Panc1 (cell line): ENCODE results near the gene PLEKHF1. TPM values are rescaled to one million over a fixed set of nuclear protein-coding genes. Genes with fewer than 3 reads are reported as not detected.

Source experiments
- ATAC-seq: fragments of 200-7000 bp; cut with Tn5 transposase; 2 replicates; pipeline ENCODE4 v1.9.1; 2020; ENCODE audit warnings: mild to moderate bottlenecking, moderate library complexity
- BruUV-seq: library from RNA; stranded (reverse); fragments of 400-500 nt; replicated peaks from 2 replicates; lab custom pipeline; 2021; lab: Mats Ljungman, UMichigan
- CTCF ChIA-PET: fragments of 300-600 bp; sonication (Branson Sonifier 250); formaldehyde crosslinking; loops from one replicate; lab custom pipeline; 2022; ENCODE audit warnings: antibody characterized with exemption; lab: Charles Lee
- POLR2A ChIA-PET: fragments of 300-600 bp; sonication (Branson Sonifier 250); formaldehyde crosslinking; loops from one replicate; lab custom pipeline; 2022; ENCODE audit warnings: antibody characterized with exemption; lab: Charles Lee
- DNase-seq: peaks from one replicate; pipeline ENCODE4 v3.0.0-alpha.2; 2010; ENCODE audit warnings: low read depth, low spot score
- H3K27ac ChIP-seq: 2 replicates; pipeline ENCODE4 v1.5.1; 2011; ENCODE audit warnings: mild to moderate bottlenecking, low read length, inconsistent platforms
- H3K27me3 ChIP-seq: fragments of 200-500 bp; sonication (Bioruptor generic); 2 replicates; pipeline ENCODE4 v1.6.0; 2014; ENCODE audit warnings: low read length, inconsistent platforms; ENCODE audit not compliant: control insufficient read depth, insufficient read depth
- H3K36me3 ChIP-seq: fragments of 200-500 bp; sonication (Bioruptor generic); 2 replicates; pipeline ENCODE4 v1.5.1; 2014; ENCODE audit warnings: inconsistent platforms, mild to moderate bottlenecking, low read length, moderate library complexity; ENCODE audit not compliant: control insufficient read depth, insufficient read depth
- H3K4me1 ChIP-seq: 2 replicates; pipeline ENCODE4 v1.5.1; 2011; ENCODE audit warnings: inconsistent platforms, mild to moderate bottlenecking, low read length, moderate library complexity; ENCODE audit not compliant: control insufficient read depth, insufficient read depth
- H3K4me3 ChIP-seq, 2 experiments: 2 replicates each; pipeline ENCODE4 v1.5.1; 2011 to 2012; ENCODE audit warnings: low read depth in 2 of 2, low read length in 2 of 2, mild to moderate bottlenecking in 2 of 2, inconsistent platforms in 1 of 2, moderate library complexity in 1 of 2
- H3K9me3 ChIP-seq: fragments of 200-500 bp; sonication (Bioruptor generic); 2 replicates; pipeline ENCODE4 v1.5.1; 2014; ENCODE audit warnings: low read depth, mild to moderate bottlenecking, inconsistent platforms, low read length, moderate library complexity; ENCODE audit not compliant: control insufficient read depth, insufficient read depth
- POLR2AphosphoS5 ChIP-seq: IDR thresholded peaks from 2 replicates; pipeline ENCODE4 v1.6.1; 2012; ENCODE audit warnings: mild to moderate bottlenecking, low read depth, low read length, moderate library complexity
- SIN3A ChIP-seq: IDR thresholded peaks from 2 replicates; pipeline ENCODE4 v1.6.1; 2012; ENCODE audit warnings: low read depth, mild to moderate bottlenecking, low read length, moderate library complexity, borderline replicate concordance; ENCODE audit not compliant: insufficient read depth
- TCF7L2 ChIP-seq: IDR thresholded peaks from 2 replicates; pipeline ENCODE4 v1.6.1; 2011; ENCODE audit warnings: mild to moderate bottlenecking, low read depth, low read length, inconsistent platforms
- in situ Hi-C: cut with HindIII; loops from 2 replicates; pipeline ENCODE4 v1.10.0; 2016; ENCODE audit warnings: low sequenced_read_pairs, low pct_unique_long_range_greater_than_20kb
- intact Hi-C: fragments of 100-400 bp; cut with micrococcal nuclease; formaldehyde crosslinking; loops from one replicate; pipeline ENCODE4 v1.10.0; 2022; ENCODE audit not compliant: unreplicated experiment
- total RNA-seq: library from RNA; stranded (reverse); gene quantifications from one replicate; pipeline ENCODE4 v1.2.1, GENCODE V29; 2021; ENCODE audit not compliant: unreplicated experiment
- TF ChIP-seq, protein P1 (sequence below): fragments of 450-650 bp; IDR thresholded peaks from 2 replicates; pipeline ENCODE4 v1.5.1; 2017; ENCODE audit warnings: mild to moderate bottlenecking
- TF ChIP-seq, protein P2 (sequence below), 2 experiments: IDR thresholded peaks; 2 replicates each; pipeline ENCODE4 v1.6.1; 2011 to 2012; ENCODE audit warnings: low read depth in 2 of 2, control low read depth in 1 of 2, low read length in 1 of 2, mild to moderate bottlenecking in 1 of 2, moderate library complexity in 1 of 2; ENCODE audit not compliant: insufficient read depth in 1 of 2

The PLEKHF1 gene
- total RNA-seq, 1 experiment from 2014 or later: 22.4 TPM

DNA sequence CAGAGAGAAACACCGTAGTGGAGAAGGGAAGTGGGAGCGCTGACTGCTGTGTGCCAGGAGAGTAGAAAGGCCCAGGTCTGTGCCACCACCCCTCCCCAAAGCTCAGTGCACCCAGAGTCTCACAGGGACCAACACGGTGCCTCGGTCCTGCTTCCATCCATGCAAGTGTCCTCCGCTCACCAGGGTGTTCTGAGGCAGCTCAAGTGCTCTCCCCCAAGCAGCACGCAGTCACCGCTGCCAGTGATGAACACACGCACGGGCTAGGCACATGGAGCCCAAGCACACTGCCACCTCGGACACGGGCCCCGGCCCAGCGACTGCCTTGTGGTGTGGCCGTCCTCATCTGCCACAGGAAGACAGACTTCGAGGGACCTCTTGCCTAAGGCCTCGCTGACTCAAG, 48.7 kb upstream of the PLEKHF1 start:
- Histone ChIP-seq H3K27me3 (no peaks in the 10 kb centered on the region), H3K36me3 (peaks cover 5% of the 10 kb centered on the region; the same call in 1 of the 2 replicates), H3K9me3 (no peaks in the 10 kb centered on the region), H3K27ac (no peak overlapping the region), H3K4me3 (no peak overlapping the region), H3K4me1 (no peaks in the 10 kb centered on the region)
- intact Hi-C loops (no loop called here), in situ Hi-C loops (no loop called here)
- no peak for DNase-seq
- CTCF ChIA-PET: no interaction called here
- POLR2A ChIA-PET: no interaction called here
- TF ChIP-seq POLR2AphosphoS5: no peak
- TF ChIP-seq, protein P1, sequence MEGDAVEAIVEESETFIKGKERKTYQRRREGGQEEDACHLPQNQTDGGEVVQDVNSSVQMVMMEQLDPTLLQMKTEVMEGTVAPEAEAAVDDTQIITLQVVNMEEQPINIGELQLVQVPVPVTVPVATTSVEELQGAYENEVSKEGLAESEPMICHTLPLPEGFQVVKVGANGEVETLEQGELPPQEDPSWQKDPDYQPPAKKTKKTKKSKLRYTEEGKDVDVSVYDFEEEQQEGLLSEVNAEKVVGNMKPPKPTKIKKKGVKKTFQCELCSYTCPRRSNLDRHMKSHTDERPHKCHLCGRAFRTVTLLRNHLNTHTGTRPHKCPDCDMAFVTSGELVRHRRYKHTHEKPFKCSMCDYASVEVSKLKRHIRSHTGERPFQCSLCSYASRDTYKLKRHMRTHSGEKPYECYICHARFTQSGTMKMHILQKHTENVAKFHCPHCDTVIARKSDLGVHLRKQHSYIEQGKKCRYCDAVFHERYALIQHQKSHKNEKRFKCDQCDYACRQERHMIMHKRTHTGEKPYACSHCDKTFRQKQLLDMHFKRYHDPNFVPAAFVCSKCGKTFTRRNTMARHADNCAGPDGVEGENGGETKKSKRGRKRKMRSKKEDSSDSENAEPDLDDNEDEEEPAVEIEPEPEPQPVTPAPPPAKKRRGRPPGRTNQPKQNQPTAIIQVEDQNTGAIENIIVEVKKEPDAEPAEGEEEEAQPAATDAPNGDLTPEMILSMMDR: no peak
- TF ChIP-seq, protein P2, sequence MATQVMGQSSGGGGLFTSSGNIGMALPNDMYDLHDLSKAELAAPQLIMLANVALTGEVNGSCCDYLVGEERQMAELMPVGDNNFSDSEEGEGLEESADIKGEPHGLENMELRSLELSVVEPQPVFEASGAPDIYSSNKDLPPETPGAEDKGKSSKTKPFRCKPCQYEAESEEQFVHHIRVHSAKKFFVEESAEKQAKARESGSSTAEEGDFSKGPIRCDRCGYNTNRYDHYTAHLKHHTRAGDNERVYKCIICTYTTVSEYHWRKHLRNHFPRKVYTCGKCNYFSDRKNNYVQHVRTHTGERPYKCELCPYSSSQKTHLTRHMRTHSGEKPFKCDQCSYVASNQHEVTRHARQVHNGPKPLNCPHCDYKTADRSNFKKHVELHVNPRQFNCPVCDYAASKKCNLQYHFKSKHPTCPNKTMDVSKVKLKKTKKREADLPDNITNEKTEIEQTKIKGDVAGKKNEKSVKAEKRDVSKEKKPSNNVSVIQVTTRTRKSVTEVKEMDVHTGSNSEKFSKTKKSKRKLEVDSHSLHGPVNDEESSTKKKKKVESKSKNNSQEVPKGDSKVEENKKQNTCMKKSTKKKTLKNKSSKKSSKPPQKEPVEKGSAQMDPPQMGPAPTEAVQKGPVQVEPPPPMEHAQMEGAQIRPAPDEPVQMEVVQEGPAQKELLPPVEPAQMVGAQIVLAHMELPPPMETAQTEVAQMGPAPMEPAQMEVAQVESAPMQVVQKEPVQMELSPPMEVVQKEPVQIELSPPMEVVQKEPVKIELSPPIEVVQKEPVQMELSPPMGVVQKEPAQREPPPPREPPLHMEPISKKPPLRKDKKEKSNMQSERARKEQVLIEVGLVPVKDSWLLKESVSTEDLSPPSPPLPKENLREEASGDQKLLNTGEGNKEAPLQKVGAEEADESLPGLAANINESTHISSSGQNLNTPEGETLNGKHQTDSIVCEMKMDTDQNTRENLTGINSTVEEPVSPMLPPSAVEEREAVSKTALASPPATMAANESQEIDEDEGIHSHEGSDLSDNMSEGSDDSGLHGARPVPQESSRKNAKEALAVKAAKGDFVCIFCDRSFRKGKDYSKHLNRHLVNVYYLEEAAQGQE (IDR thresholded peaks at IDR 0.05; ENCODE audit: insufficient read depth in 1 of 2, low read depth in 2 of 2, low read length in 1 of 2): no peak
- TF ChIP-seq TCF7L2: no peak
- no peak for TF ChIP-seq SIN3A
- BruUV-seq: no TSS peak
- ATAC-seq: no peak

DNA sequence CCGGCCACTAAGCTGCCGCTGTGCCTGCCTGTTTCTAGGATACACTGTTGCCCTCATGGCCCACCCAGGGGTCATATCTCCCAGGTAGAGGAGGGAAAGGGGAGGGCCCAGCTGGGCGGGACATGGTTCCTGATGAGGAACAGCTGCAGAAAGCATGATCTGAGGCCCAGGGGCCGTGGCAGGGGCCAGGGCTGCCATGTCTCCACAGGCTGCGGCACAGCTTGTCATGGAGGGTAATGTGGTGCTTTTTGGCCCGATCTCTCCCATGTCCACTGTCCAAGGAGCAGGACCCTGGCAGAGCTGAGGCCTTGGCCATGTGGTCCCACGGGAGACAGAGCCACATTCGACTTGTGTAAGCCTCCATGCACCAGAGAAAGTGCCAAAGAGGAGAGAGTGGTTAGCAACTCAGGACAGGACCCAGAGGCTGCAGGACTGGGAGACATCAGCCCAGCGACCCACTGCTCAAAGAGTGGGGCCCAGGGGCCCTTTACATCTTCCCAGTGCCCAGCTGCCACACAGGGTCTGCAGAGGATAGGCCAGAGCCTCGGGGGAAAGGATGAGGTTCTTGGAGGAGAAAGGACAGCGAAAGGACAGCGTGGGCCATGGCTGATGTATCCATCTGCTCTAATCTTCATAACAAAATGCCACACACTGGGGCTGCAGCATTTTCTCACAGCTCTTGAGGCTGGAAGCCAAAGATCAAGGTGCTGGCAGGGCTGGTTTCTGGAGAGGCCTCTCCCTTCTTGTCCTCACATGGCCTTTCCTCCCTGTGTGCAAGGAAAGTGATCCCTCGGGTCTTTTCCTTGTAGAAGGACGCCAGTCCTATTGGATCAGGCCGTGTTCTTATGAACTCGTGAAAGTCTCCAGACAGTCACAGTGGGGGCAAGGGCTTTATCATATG, 47.6 kb upstream of the PLEKHF1 start:
- Histone ChIP-seq H3K4me1 (no peaks in the 10 kb centered on the region), H3K36me3 (no peaks in the 10 kb centered on the region; the same call in 1 of the 2 replicates), H3K27ac (no peak overlapping the region), H3K27me3 (no peaks in the 10 kb centered on the region), H3K4me3 (no peak overlapping the region), H3K9me3 (no peaks in the 10 kb centered on the region)
- DNase-seq (no peak), ATAC-seq (no peak; the same call in 1 of the 2 replicates)
- BruUV-seq: no TSS peak
- intact Hi-C loops (no loop called here), in situ Hi-C loops (no loop called here)
- ChIA-PET CTCF (no interaction called here), POLR2A (interaction anchor here (1.0 kb wide), 1 partner anchor 11 kb away, joined by 3 read pairs; no protein-coding TSS in a partner anchor)
- no peak for TF ChIP-seq SIN3A
- TF ChIP-seq, protein P1: no peak
- no peak for TF ChIP-seq POLR2AphosphoS5
- TF ChIP-seq, protein P2 (IDR thresholded peaks at IDR 0.05; ENCODE audit: insufficient read depth in 1 of 2, low read depth in 2 of 2, low read length in 1 of 2): no peak
- no peak for TF ChIP-seq TCF7L2
